ENCODE results near the gene PIP4P1. TPM values are rescaled to one million over a fixed set of nuclear protein-coding genes. Genes with fewer than 3 reads are reported as not detected.

Gene PIP4P1
- total RNA-seq, 4 donors from 2014 or later, result 12.2 to 23.2 (median 20.1) TPM

DNA sequence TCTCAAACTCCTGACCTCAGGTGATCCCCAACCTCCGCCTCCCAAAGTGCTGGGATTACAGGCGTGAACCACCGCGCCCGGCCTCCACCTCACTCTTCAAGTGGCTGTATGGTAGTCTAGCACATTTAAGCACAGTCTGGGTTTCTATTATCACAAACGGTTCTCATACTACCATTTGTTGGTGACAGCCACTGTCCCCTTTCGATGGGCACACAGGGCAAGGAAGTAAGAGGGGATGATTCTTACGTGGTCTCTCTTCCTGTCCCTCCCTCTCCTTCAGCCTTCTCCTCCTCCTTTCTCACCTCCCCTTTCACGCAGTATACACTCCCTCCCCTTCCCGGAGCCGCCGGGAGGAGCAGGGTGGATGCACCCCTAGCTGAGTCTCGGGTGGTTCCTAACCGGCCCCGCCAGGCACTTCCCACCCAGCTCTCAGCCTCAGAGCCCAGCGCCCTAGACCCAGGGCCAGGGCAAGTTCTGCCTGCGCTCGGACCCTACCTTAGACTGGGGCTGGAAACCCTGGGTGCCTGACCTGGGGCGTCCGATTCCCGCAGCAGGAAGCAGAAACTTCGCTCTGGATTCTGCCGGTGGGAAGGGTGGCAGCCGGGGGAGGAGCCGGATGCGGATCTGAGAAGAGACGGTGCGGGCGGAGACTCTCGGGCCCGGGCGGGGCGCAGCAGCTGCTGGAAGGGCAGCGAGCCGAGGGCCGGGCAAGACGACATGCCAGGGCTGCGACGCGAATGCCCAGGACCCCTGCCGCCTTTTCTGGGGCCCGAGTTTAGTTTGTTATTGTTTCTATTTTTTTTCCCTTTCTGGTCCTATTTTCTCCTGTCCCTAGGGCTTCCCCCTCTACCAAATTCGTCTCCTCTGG, 48.1 kb downstream of the PIP4P1 start, which contains the start of gene TEP1:
Gene TEP1, minus strand, starts transcription at position 626 of the 868 bp plus-strand sequence. CDS start 5,062 bp downstream, outside the sequence.
- H3K4me3 ChIP-seq, result peak within 1 kb of the TSS; percentile 47 to 88
- no peaks in the 10 kb centered on the region for H3K27me3 ChIP-seq
- no peaks in the 10 kb centered on the region for H3K9me3 ChIP-seq
- H3K36me3 ChIP-seq, result peaks cover 0 to 7% of the 10 kb centered on the region in 2 donors
- H3K27ac ChIP-seq, result peak within 1 kb of the TSS; percentile 70 to 98 (median 96)
- 0 to 2% methylated on average over 8 to 28 of the region's 43 CpGs for WGBS, 2 donors (ENCODE audit: low coverage in 1 of 2)
- peak; percentile 96 for ATAC-seq
- TF ChIP-seq EP300 (IDR thresholded peaks at IDR 0.05) (no peak), POLR2A (IDR thresholded peaks at IDR 0.05) (peak; percentile 55 to 74), POLR2AphosphoS5 (IDR thresholded peaks at IDR 0.05) (peak; percentile 66)
- TF ChIP-seq, protein P1, sequence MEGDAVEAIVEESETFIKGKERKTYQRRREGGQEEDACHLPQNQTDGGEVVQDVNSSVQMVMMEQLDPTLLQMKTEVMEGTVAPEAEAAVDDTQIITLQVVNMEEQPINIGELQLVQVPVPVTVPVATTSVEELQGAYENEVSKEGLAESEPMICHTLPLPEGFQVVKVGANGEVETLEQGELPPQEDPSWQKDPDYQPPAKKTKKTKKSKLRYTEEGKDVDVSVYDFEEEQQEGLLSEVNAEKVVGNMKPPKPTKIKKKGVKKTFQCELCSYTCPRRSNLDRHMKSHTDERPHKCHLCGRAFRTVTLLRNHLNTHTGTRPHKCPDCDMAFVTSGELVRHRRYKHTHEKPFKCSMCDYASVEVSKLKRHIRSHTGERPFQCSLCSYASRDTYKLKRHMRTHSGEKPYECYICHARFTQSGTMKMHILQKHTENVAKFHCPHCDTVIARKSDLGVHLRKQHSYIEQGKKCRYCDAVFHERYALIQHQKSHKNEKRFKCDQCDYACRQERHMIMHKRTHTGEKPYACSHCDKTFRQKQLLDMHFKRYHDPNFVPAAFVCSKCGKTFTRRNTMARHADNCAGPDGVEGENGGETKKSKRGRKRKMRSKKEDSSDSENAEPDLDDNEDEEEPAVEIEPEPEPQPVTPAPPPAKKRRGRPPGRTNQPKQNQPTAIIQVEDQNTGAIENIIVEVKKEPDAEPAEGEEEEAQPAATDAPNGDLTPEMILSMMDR (IDR thresholded peaks at IDR 0.05), result peak in 3 of 4 experiments; percentile 4 to 11 (median 9)
- H3K4me1 ChIP-seq, result peaks cover 4 to 34% (median 5%) of the 10 kb centered on the region in 3 donors

DNA sequence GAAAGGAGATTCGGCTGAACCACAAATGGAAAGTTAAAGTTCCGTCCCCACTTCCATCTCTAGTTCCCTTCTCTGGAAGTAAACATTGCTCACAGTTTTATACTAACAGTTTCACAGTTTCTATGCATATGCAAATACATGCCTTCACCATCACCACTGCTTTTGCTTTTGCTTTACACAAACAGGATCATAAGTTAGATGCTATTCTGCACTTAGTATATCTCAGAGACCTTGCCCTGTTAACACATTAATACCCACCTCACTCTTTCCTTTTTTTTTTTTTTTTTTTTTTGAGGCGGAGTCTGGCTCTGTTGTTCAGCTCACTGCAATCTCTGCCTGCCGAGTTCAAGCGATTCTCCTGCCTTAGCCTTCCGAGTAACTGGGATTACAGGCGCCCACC, 48.8 kb downstream of the PIP4P1 start:
- 2 to 6% methylated on average over 2 to 5 of the region's 7 CpGs for WGBS, 2 donors (ENCODE audit: low coverage in 1 of 2)
- peak overlapping the region; percentile 47 to 88 for H3K4me3 ChIP-seq
- ATAC-seq, result no peak
- H3K4me1 ChIP-seq, result peaks cover 4 to 34% (median 5%) of the 10 kb centered on the region in 3 donors
- peak overlapping the region; percentile 70 to 98 (median 96) for H3K27ac ChIP-seq
- no peaks in the 10 kb centered on the region for H3K9me3 ChIP-seq
- H3K27me3 ChIP-seq, result no peaks in the 10 kb centered on the region
- TF ChIP-seq POLR2A (IDR thresholded peaks at IDR 0.05), result no peak
- peaks cover 0 to 14% of the 10 kb centered on the region in 2 donors for H3K36me3 ChIP-seq

DNA sequence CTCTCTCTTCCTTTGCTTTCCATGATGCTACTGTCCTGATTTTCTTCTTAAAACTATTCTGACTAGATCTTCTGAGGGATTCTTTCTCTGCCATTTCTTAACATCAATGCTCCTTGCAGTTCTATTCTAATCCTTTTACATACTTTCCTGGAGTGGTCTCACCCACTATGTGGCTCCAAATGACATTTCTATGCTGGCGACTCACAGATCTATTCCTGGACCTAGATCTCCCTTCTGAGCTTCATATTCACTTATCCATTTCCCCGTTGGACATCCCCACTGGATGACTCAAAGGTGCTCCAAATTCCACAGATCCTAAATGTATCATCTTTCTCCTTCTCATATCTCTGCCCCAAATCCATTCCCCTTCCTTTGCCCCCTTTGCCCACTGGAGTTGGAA, 52.0 kb downstream of the PIP4P1 start:
- H3K9me3 ChIP-seq, result no peaks in the 10 kb centered on the region
- no peak overlapping the region for H3K4me3 ChIP-seq
- 65 to 90% methylated on average over 1 to 2 of the region's 2 CpGs for WGBS, 2 donors (ENCODE audit: low coverage in 1 of 2)
- no peaks in the 10 kb centered on the region for H3K27me3 ChIP-seq
- H3K4me1 ChIP-seq, result peaks cover 4 to 25% (median 5%) of the 10 kb centered on the region in 3 donors
- H3K36me3 ChIP-seq, result peaks cover 0 to 45% of the 10 kb centered on the region in 2 donors
- TF ChIP-seq EP300 (IDR thresholded peaks at IDR 0.05) (no peak), POLR2AphosphoS5 (IDR thresholded peaks at IDR 0.05) (no peak), POLR2A (IDR thresholded peaks at IDR 0.05) (no peak)
- TF ChIP-seq, protein P1 (IDR thresholded peaks at IDR 0.05), result no peak
- no peak overlapping the region for H3K27ac ChIP-seq
- no peak for ATAC-seq

Small RNA genes lying within 50 kb of the gene (small RNA-seq; reads per million reads assigned to genes)
- 0.36 to 4.4 (median 1.7) reads per million in 4 donors for gene RNA5SP382

Other genes starting within 250 kb of the PIP4P1 start
- not detected for gene OR11H6, start 237.7 kb downstream of the PIP4P1 start, total RNA-seq
- under 1 TPM in 1 of 4 donors, not detected in 3; 0.50 TPM for gene OR11H7, start 232.5 kb downstream of the PIP4P1 start, total RNA-seq
- not detected for gene OR11H4, start 222.1 kb downstream of the PIP4P1 start, total RNA-seq
- 10 to 100 TPM in 2 of 4 donors, 1 to 10 TPM in 2; 8.1 to 10.9 (median 10.0) TPM for gene TTC5, start 155.5 kb downstream of the PIP4P1 start, total RNA-seq
- 10 to 100 TPM; 33.4 to 64.8 (median 39.5) TPM for gene CCNB1IP1, start 128.2 kb downstream of the PIP4P1 start, total RNA-seq
- gene PARP2, start 117.8 kb downstream of the PIP4P1 start, total RNA-seq, result 10 to 100 TPM in 2 of 4 donors, 1 to 10 TPM in 2; 8.2 to 18.1 (median 9.9) TPM
- 10 to 100 TPM; 12.9 to 27.6 (median 20.5) TPM for gene TEP1, start 47.9 kb downstream of the PIP4P1 start, total RNA-seq
- 1 to 10 TPM in 2 of 4 donors, under 1 TPM in 2; 0.27 to 2.6 (median 1.1) TPM for gene KLHL33, start 25.3 kb downstream of the PIP4P1 start, total RNA-seq
- 10 to 100 TPM; 28.2 to 44.4 (median 34.4) TPM for gene OSGEP, start 6.6 kb downstream of the PIP4P1 start, total RNA-seq
- 100 to 1,000 TPM in 1 of 4 donors, 10 to 100 TPM in 3; 86.2 to 120 (median 98.0) TPM for gene APEX1, start 6.2 kb downstream of the PIP4P1 start, total RNA-seq
- 10 to 100 TPM in 3 of 4 donors, 1 to 10 TPM in 1; 3.0 to 71.2 (median 19.9) TPM for gene PNP, start 8.0 kb upstream of the PIP4P1 start, total RNA-seq
- gene RNASE10, start 44.1 kb upstream of the PIP4P1 start, total RNA-seq, result under 1 TPM in 1 of 4 donors, not detected in 3; 0.58 TPM
- under 1 TPM in 1 of 4 donors, not detected in 3; 0.15 TPM for gene RNASE9, start 99.6 kb upstream of the PIP4P1 start, total RNA-seq
- gene RNASE11, start 126.6 kb upstream of the PIP4P1 start, total RNA-seq, result not detected
- not detected for gene RNASE12, start 129.9 kb upstream of the PIP4P1 start, total RNA-seq
- gene OR6S1, start 180.3 kb upstream of the PIP4P1 start, total RNA-seq, result not detected
- 100 to 1,000 TPM in 2 of 4 donors, 10 to 100 TPM in 2; 65.2 to 139 (median 106) TPM for gene RNASE4, start 223.1 kb upstream of the PIP4P1 start, total RNA-seq
- 10 to 100 TPM; 16.8 to 32.0 (median 25.2) TPM for gene ANG, start 227.3 kb upstream of the PIP4P1 start, total RNA-seq

All from gastroesophageal sphincter (tissue), 4 donors.